GM12865 (cell line): ENCODE results near the gene TMEM30A.

Source experiments
- DNase-seq: peaks from one replicate; pipeline ENCODE4 v3.0.0; 2010; ENCODE audit warnings: low read depth
- H3K4me3 ChIP-seq: 2 replicates; pipeline ENCODE4 v1.5.1; 2011; ENCODE audit warnings: mild to moderate bottlenecking, low read depth, low read length, control low read depth
- TF ChIP-seq, protein P1 (sequence below): IDR thresholded peaks from 2 replicates; pipeline ENCODE4 v1.5.1; 2011; ENCODE audit warnings: low read length, control low read depth, low read depth, inconsistent platforms; ENCODE audit not compliant: insufficient read depth; ENCODE audit errors: missing control alignments

Gene TMEM30A

DNA sequence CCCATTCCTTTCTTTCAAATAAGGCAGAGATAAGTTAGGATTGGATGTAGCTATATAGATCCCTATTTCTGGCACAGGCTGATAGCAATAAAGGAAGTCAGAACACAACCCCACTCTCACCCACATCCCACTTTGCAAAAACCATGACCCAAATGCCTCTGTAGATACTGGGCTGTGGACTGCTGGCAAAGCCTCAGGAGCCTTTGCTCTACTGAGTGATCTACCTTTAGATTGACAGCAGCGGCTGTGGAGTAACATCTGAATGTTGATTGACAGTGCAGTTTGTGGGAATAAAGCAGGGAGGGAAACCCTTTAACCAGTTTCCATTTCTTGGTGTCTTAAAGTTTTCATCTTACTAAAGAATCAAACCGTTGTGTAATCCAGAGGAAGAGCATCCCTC lies 6.7 kb upstream of the TMEM30A start:
- DNase-seq = no peak
- no peak overlapping the region for H3K4me3 ChIP-seq
- TF ChIP-seq, protein P1, sequence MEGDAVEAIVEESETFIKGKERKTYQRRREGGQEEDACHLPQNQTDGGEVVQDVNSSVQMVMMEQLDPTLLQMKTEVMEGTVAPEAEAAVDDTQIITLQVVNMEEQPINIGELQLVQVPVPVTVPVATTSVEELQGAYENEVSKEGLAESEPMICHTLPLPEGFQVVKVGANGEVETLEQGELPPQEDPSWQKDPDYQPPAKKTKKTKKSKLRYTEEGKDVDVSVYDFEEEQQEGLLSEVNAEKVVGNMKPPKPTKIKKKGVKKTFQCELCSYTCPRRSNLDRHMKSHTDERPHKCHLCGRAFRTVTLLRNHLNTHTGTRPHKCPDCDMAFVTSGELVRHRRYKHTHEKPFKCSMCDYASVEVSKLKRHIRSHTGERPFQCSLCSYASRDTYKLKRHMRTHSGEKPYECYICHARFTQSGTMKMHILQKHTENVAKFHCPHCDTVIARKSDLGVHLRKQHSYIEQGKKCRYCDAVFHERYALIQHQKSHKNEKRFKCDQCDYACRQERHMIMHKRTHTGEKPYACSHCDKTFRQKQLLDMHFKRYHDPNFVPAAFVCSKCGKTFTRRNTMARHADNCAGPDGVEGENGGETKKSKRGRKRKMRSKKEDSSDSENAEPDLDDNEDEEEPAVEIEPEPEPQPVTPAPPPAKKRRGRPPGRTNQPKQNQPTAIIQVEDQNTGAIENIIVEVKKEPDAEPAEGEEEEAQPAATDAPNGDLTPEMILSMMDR = no peak

DNA sequence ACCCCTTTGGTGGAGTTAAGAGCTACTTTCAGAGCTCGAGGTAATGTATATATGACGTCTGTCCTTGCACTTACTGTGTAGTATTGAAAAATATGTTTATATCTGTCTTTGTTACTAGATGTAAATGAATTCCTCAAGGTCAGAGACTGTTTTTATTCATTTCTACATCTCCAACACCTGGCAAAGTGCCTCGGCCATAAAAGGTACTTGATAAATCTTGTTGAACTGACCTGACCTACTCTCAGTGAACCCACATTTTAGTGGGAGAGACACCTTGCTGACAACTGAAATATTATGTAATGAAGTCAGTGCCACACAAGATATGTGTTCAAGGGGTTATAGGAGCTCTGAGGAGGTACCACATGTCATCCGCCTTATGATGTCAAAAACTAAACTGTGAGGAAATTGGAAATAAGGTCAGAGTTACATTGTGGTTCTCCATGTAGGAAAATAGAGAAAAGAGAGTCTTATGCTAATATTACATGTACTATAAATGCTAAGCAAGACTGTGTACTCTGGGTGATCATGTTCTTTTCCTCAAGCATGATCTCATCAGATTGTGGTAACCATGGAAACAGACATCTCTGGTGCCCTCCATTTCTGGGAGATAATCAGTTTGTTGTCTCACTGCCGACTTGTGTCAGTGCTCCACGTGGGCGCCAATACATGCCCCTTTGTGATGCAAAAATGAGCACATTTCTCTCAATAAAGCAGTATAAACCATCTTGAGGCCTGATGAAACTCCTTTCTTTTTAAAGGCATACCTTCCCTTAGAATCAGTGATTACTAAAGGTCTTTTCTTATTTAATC lies 5.7 kb upstream of the TMEM30A start:
- DNase-seq = no peak
- H3K4me3 ChIP-seq = no peak overlapping the region
- TF ChIP-seq, protein P1 = no peak

DNA sequence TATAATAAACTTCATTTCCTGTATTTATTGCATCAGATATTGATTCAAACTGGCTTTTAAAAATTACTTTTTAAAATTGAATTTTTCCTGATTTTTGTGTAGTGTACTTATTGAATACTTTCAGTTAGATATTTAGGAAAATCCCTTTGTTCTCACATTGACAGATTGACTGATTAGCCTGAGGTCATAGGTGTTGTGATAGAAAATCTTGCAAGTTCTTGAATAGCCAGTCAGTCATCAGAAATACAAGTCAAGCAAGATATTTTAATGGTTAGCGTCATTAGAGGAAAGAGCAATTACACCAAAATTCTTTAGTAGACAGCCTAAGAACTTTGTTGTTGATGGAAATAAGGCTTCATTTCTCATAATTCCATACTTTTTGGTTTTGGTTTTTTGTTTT lies 3.4 kb upstream of the TMEM30A start:
- no peak for DNase-seq
- no peak overlapping the region for H3K4me3 ChIP-seq
- TF ChIP-seq, protein P1 = no peak

DNA sequence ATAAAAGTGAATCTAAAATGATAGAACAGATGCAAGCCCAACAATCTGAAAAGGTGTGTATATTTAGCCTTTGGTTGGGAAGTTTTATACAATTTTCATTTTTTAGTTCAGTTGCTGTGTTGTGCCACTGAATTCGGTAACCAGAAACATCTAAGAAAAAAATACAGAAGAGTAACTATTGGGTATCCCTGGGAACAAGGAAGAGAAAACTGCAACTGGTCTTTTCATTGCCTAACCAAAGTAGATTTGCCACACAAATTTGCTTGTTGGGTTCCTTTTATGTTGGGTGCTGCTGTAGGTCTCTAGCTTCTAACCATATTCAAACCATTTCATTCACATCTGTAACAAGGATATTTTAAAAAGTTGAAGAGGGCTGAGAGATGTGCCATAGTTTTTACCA lies 2.8 kb upstream of the TMEM30A start:
- TF ChIP-seq, protein P1 = no peak
- no peak overlapping the region for H3K4me3 ChIP-seq
- no peak for DNase-seq

DNA sequence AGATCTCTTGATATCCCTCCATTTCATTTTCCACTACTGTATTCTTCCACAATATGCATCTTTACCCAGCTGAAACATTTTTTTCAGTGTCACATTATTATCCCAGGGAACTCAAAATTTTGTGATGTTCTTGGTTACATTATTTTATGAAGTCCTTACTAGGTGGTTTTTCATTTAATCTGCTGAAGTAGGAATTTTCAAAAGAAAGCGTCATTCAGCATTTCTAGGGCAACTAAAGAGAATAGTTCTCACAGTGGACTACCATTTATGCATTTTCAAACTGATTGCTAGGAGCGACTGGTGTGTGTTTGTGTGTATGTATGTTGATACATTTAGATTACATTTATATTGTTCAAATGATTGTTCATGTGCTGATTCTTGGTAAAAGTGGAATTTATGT lies 2.4 kb upstream of the TMEM30A start:
- no peak for DNase-seq
- TF ChIP-seq, protein P1 = no peak
- peak overlapping the region; percentile 92; the same call in 1 of the 2 replicates for H3K4me3 ChIP-seq

DNA sequence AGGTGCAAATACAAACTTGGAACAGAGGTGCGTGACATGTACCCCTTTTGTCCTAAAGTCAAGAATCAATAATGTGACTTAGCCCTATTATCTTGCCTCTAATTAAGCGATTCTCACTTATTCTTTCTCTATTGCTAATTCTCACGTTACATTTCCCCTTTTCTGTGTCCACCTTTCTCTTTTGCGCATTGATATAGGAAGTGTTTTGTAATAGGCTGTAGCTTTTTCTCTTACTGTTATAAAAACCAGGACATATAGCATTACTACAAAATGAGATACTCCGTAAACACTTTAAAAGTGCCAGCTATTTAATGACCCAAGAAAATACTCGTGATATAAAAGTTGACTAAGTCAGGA lies 669 bp upstream of the TMEM30A start:
- DNase-seq = peak; percentile 40
- H3K4me3 ChIP-seq = peak overlapping the region; percentile 92
- TF ChIP-seq, protein P1 = no peak
